HG02571 (cell line): ENCODE data around the gene PTPRT.
"Not testable (repeated sequence)": the region's sequence is repeated elsewhere in the genome, so short reads cannot be mapped to it uniquely, and the experiment has no call there.

ENCODE experiments used
- ATAC-seq: cut with Tn5 transposase; IDR thresholded peaks from one replicate; pipeline ENCODE4 v1.9.1; 2021; ENCODE audit warnings: mild to moderate bottlenecking, moderate library complexity; ENCODE audit not compliant: unreplicated experiment

Gene PTPRT

DNA sequence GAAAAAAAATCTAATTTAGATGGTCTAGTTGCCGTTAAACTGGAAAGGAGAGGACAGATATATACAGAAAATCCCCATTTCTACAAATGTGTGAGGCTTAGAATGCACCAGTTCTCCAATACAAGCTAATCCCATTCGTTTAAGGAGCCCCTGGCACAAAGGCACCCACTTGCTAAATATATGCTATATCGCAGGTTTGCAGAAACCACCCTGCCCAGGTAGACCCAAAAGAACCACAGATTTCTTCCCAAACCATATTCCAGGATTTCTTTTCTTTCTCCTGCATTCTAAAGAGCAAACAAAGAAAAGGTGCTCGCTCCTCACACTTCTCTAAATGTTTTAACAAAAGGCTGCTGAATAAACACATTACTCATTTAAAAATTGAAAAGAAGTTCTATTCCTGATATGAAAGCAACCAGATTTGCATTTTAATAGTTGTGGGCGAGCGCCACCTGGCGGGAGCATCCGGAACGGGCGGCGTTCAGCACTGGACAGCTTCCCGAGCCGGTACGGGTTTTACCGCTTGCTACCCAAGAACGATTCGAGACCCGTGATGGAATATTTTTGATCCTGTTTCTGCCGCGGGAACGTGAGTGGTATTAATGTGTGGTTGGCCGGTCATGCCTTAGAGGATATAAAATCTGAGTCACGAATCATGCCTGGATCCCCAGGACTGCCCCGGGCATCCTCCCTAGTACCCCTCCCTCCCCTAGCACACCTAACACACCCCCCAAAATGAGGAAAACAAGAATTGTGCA lies 2.1 kb downstream of the PTPRT start:
- no peak for ATAC-seq

GRCh38 chr20:43186312-43186711 lies 3.4 kb downstream of the PTPRT start:
- ATAC-seq, result no peak

DNA sequence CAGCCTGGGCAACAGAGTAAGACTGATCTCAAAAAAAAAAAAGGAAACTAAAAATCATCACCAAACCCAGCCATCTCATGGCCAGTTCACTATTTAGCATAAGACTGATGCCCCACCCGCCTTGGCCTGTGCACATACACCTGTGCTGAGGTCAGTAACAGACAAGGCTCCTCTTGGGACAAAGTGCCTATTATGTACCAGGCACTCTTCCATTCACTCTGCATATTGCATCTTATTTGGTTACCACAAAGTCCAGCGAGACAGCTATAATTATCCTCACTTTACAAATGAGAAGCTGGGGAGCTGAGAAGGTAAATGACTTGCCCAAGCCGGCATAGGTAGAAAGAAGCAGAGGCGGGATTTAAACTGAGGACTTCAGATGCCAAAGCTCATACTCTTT lies 3.8 kb downstream of the PTPRT start:
- ATAC-seq, result no peak

DNA sequence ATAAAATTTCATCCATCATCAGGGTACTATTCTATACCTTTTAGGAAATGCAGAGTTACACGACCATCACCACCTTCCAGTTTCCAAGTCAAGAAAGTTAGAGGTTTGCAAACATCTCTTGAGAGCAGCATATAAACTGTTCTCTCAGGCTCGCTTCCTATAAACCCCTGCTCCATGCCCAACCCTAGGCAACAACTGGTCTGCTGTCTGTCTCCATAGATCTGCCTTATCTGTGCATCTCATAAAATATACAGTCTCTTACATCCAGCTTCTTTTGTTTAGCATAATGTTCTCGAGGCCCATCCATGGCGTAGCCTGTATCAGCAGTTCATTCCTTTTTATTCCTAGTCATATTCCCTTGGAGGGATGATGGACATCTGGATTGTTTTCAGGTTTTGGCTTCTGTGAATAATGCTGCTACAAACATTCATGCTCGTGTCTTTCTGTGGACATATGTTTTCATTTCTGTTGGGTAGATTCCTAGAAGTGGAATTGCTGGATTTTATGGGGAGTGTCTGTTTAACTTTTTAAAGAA lies 6.1 kb downstream of the PTPRT start:
- ATAC-seq, result no peak

- ATAC-seq, result no peak
These were observed 11.6 kb downstream of the PTPRT start for GRCh38 chr20:43178080-43178479.

- no peak for ATAC-seq
These were observed 13.0 kb downstream of the PTPRT start for GRCh38 chr20:43176726-43177125.

DNA sequence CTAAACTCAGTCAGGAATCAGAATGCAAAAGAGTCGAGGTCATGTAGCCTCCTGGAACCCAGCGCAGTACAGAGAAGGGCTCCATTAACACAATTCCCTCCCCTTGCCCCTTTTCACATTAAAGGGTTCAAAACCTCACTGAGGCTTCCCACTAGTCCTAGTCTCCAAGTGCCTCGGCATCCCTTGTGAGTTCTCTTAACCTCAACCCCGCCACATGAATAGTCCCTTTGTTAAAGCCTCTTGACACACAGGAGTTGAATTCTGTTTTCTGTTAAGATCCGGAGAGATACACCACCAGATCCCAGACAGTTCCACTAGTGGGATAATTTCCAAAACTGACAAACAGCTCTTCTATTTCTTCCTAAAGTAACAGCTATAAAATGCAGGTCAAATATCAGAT lies 17.8 kb downstream of the PTPRT start:
- ATAC-seq, result no peak

DNA sequence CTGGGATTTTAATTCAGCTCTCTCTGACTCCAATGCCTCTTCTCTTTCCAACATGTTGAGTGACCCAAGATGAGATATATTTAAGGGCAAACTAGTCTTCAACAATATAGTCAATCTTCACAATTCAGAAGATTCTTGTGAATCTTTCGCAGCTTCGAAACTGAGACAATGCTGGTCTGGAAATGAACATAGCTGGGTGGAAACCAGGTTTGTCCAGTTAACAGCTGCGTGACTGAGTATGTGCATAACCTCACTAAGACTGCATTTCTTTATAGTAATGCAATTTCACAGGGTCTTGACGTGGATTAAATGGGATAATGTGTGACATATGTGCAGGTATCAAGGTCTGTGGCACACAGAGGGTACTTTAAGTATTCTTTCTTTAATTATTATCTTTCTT lies 18.9 kb downstream of the PTPRT start:
- ATAC-seq, result no peak

DNA sequence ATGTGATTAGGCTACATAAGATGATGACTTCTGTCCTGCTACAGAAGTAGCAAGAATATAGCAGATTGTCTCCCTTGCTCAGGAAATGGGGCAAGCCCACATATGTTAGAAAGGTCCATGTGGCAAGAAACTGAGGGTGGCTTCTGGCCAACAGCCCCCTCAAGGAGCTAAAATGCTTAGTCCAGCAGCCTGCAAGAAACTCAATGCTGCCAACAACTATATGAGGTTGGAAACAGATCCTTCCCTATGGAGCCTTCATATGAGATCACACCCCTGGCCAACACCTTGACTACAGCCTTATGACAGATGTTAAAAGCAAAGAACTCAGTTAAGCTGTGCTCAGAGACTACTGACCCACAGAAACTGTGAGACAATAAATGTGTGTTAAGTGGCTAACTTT lies 22.1 kb downstream of the PTPRT start:
- ATAC-seq, result no peak

GRCh38 chr20:43167021-43167420 lies 22.7 kb downstream of the PTPRT start:
- ATAC-seq, result no peak

GRCh38 chr20:43165611-43166010 lies 24.1 kb downstream of the PTPRT start:
- ATAC-seq, result no peak

DNA sequence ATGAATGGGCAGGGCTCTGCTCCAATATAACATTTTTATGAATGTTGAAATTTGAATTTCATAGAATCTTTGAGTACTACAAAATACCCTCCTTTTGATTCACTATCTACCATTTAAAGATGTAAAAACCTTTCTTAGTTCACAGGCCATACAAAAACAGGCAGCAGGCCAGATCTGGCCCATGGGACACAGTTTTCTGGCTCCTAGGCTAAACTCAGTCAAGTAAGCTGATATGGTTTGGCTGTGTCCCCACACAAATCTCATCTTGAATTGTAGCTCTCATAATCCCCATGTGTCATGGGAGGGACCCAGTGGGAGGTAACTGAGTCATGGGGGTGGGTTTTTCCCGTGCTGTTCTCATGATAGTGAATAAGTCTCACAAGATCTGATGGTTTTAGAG lies 25.0 kb downstream of the PTPRT start:
- not testable (repeated sequence) for ATAC-seq

- no peak for ATAC-seq
These were observed 28.0 kb downstream of the PTPRT start for GRCh38 chr20:43161716-43162115.

- no peak for ATAC-seq
These were observed 28.8 kb downstream of the PTPRT start for GRCh38 chr20:43160941-43161340.

- ATAC-seq, result no peak
These were observed 29.7 kb downstream of the PTPRT start for GRCh38 chr20:43159994-43160393.

DNA sequence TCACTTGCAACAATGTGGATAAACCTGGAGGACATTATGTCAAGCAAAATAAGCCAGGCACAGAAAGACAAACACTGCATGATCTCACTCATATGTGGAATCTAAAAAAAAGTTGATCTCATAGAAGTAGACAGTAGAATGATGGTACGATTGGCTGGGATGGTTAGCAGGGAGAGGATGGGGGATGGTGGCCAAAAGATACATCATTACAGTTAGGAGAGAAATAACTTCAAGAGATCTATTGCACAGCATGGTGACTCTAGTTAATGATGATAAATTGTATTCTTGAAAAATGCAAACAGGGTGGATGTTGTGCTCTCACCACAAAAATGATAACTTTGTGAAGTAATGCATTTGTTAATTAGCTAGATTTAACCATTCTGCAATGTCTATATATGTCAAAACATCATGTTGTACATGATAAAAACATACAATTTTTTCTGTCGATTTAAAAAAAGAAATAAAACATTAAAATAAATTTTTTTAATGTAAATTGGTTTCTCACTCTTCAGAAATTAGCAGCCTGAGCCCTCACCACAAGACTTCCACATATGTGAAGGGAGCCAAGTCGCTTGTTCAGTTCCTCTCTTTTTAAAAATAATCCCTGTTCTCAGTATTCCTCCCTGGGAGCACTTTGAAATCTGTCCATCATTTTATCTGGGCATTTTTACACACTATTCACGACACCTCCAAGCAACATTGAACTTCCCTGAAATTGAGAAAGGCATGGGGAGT lies 34.2 kb downstream of the PTPRT start:
- no peak for ATAC-seq

- no peak for ATAC-seq
These were observed 37.8 kb downstream of the PTPRT start for GRCh38 chr20:43151901-43152300.

- ATAC-seq, result no peak
These were observed 38.5 kb downstream of the PTPRT start for GRCh38 chr20:43151256-43151655.

GRCh38 chr20:43140726-43141125 lies 49.0 kb downstream of the PTPRT start:
- ATAC-seq, result no peak

- no peak for ATAC-seq
These were observed 51.5 kb downstream of the PTPRT start for GRCh38 chr20:43138061-43138770.

GRCh38 chr20:43137160-43137559 lies 52.5 kb downstream of the PTPRT start:
- no peak for ATAC-seq

GRCh38 chr20:43124241-43124640 lies 65.5 kb downstream of the PTPRT start:
- ATAC-seq, result no peak
